HEK293T (cell line): ENCODE results near the gene LENG8.

Experiments used
- CTCF ChIA-PET: fragments of 350-600 bp; formaldehyde crosslinking; extraction: SDS; loops from one replicate; lab custom pipeline; 2021; ENCODE audit warnings: antibody characterized with exemption, inconsistent platforms; lab: Yijun Ruan, JAX
- POLR2A ChIA-PET: fragments of 350-600 bp; formaldehyde crosslinking; extraction: SDS; loops from one replicate; lab custom pipeline; 2020; ENCODE audit warnings: antibody characterized with exemption, inconsistent platforms; lab: Yijun Ruan, JAX
- DNase-seq: peaks from one replicate; pipeline ENCODE4 v3.0.0; 2012; ENCODE audit warnings: mixed read lengths; ENCODE audit errors: extremely low spot score
- ARNT ChIP-seq: fragments of 450-650 bp; IDR thresholded peaks from 2 replicates; pipeline ENCODE4 v1.6.1; 2017; ENCODE audit warnings: mild to moderate bottlenecking
- BHLHE40 ChIP-seq: fragments of 450-650 bp; IDR thresholded peaks from 2 replicates; pipeline ENCODE4 v1.6.1; 2016; ENCODE audit warnings: mild to moderate bottlenecking, moderate library complexity, borderline replicate concordance
- CTBP1 ChIP-seq: fragments of 450-650 bp; IDR thresholded peaks from 2 replicates; pipeline ENCODE4 v1.6.1; 2016; ENCODE audit warnings: borderline replicate concordance
- ELF4 ChIP-seq: fragments of 450-650 bp; IDR thresholded peaks from 2 replicates; pipeline ENCODE4 v1.6.1; 2017; ENCODE audit warnings: antibody characterized with exemption
- FOXA1 ChIP-seq: fragments of 450-650 bp; IDR thresholded peaks from 2 replicates; pipeline ENCODE4 v1.6.1; 2016; ENCODE audit warnings: mild to moderate bottlenecking
- FOXK2 ChIP-seq: fragments of 450-650 bp; IDR thresholded peaks from 2 replicates; pipeline ENCODE4 v1.6.1; 2016; ENCODE audit warnings: mild to moderate bottlenecking
- FOXM1 ChIP-seq: fragments of 450-650 bp; IDR thresholded peaks from 2 replicates; pipeline ENCODE4 v1.6.1; 2017; ENCODE audit warnings: mild to moderate bottlenecking, borderline replicate concordance
- HDGF ChIP-seq: fragments of 450-650 bp; IDR thresholded peaks from 2 replicates; pipeline ENCODE4 v1.6.1; 2017; ENCODE audit warnings: antibody characterized with exemption, borderline replicate concordance
- L3MBTL2 ChIP-seq: fragments of 450-650 bp; conservative IDR thresholded peaks from 2 replicates; pipeline ENCODE4 v1.6.1; 2016; ENCODE audit warnings: mild to moderate bottlenecking
- LEF1 ChIP-seq: fragments of 450-650 bp; IDR thresholded peaks from 2 replicates; pipeline ENCODE4 v1.6.1; 2017; ENCODE audit warnings: mild to moderate bottlenecking, borderline replicate concordance
- NFRKB ChIP-seq: fragments of 450-650 bp; IDR thresholded peaks from 2 replicates; pipeline ENCODE4 v1.6.1; 2016; ENCODE audit warnings: mild to moderate bottlenecking, moderate library complexity
- PKNOX1 ChIP-seq: fragments of 450-650 bp; IDR thresholded peaks from 2 replicates; pipeline ENCODE4 v1.6.1; 2016
- SP1 ChIP-seq: fragments of 450-650 bp; IDR thresholded peaks from 2 replicates; pipeline ENCODE4 v1.6.1; 2017
- SUZ12 ChIP-seq: fragments of 450-650 bp; IDR thresholded peaks from 2 replicates; pipeline ENCODE4 v1.6.1; 2016; ENCODE audit warnings: mild to moderate bottlenecking
- TARDBP ChIP-seq: fragments of 450-650 bp; IDR thresholded peaks from 2 replicates; pipeline ENCODE4 v1.6.1; 2016
- ZNF384 ChIP-seq: fragments of 450-650 bp; IDR thresholded peaks from 2 replicates; pipeline ENCODE4 v1.6.1; 2016

Gene LENG8

GRCh38 chr19:54456423-54457373, 7.7 kb downstream of the LENG8 start:
- ChIA-PET CTCF (interaction anchor here (0.6 kb wide), 1 partner anchor 223 kb away, joined by 6 read pairs; no protein-coding TSS in a partner anchor), POLR2A (no interaction called here)
- no peak for DNase-seq
- TF ChIP-seq CTBP1 (no peak), LEF1 (no peak), BHLHE40 (no peak), HDGF (no peak), FOXK2 (no peak), ARNT (no peak)

- ChIA-PET POLR2A (interaction anchor here (6.5 kb wide), 1 partner anchor 9 kb away, joined by 97 read pairs; the partner anchor contains the start of gene LENG8), CTCF (no interaction called here)
- no peak for TF ChIP-seq BHLHE40
- TF ChIP-seq PKNOX1, result no peak
- no peak for TF ChIP-seq LEF1
- TF ChIP-seq ZNF384, result no peak
- no peak for TF ChIP-seq NFRKB
- TF ChIP-seq ARNT, result no peak
- no peak for TF ChIP-seq ELF4
- no peak for TF ChIP-seq HDGF
- TF ChIP-seq FOXM1, result no peak
- TF ChIP-seq CTBP1, result no peak
- no peak for TF ChIP-seq L3MBTL2
- TF ChIP-seq TARDBP, result no peak
- no peak for TF ChIP-seq SP1
- no peak for DNase-seq
Measured at GRCh38 chr19:54457773-54458647, 9.0 kb downstream of the LENG8 start.

GRCh38 chr19:54458648-54459281, 9.8 kb downstream of the LENG8 start:
- POLR2A ChIA-PET, result interaction anchor here (6.5 kb wide), 1 partner anchor 10 kb away, joined by 97 read pairs; the partner anchor contains the start of gene LENG8
- TF ChIP-seq NFRKB (no peak), FOXM1 (no peak), TARDBP (no peak), HDGF (no peak), SP1 (no peak), ELF4 (no peak), CTBP1 (no peak), FOXK2 (no peak), PKNOX1 (no peak), FOXA1 (no peak), L3MBTL2 (no peak), BHLHE40 (no peak)
- no peak for DNase-seq
- CTCF ChIA-PET, result no interaction called here

DNA sequence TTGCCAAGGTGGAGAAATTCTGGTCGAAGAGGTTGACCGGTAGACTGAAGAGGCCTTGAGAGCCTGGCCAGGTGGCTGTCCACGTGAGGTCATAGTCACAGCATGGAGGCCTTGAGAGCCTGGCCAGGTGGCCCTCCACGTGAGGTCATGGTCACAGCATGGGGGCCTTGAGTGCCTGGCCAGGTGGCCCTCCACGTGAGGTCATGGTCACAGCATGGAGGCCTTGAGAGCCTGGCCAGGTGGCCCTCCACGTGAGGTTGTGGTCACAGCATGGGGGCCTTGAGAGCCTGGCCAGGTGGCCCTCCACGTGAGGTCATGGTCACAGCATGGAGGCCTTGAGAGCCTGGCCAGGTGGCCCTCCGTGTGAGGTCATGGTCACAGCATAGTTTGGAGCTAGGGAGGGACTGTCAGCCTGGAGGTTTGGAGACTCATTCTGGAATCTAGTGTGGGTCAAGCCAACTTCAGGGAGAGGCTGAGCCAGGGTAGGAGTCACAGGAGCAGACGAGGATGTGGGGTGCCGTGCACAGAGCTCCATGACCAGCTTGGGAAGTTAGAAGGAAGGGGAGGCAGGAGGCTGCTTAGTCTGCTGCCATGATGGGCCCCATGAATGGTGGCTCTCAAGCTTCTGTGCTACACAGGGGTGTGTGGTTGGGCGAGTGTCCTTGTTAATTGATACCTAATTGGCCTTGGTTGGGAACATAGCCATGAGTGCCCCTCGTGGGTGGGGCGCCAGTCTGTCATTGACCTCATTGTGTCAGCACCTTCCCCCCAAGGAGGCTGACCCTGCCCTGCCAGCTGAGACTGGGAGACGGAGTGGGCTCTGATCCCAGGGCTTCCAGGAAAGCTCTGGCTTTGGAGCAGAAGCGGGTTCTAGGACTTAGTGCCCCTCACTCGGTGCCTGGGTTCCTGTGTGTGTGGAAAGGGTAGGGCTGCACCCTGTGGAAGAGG, 10.6 kb downstream of the LENG8 start:
- CTCF ChIA-PET, result interaction anchor here (0.7 kb wide), 1 partner anchor 414 kb away, joined by 5 read pairs; the partner anchor contains the start of gene FCAR
- DNase-seq, result no peak
- POLR2A ChIA-PET, result interaction anchor here (6.5 kb wide), 1 partner anchor 11 kb away, joined by 97 read pairs; the partner anchor contains the start of gene LENG8
- TF ChIP-seq LEF1 (no peak), ELF4 (no peak), FOXK2 (no peak), ARNT (no peak), SUZ12 (no peak), NFRKB (no peak), BHLHE40 (no peak), FOXM1 (no peak), L3MBTL2 (no peak), PKNOX1 (no peak), TARDBP (no peak), CTBP1 (no peak), FOXA1 (no peak), SP1 (no peak), HDGF (no peak), ZNF384 (no peak)
